HG03342 (cell line): ENCODE measurements around the gene SART3.
"Not testable (repeated sequence)": the region's sequence is repeated elsewhere in the genome, so short reads cannot be mapped to it uniquely, and the experiment has no call there.

Source experiments
- ATAC-seq: cut with Tn5 transposase; IDR thresholded peaks from one replicate; pipeline ENCODE4 v1.9.1; 2021; ENCODE audit warnings: mild to moderate bottlenecking, moderate library complexity; ENCODE audit not compliant: unreplicated experiment

SART3 gene

DNA sequence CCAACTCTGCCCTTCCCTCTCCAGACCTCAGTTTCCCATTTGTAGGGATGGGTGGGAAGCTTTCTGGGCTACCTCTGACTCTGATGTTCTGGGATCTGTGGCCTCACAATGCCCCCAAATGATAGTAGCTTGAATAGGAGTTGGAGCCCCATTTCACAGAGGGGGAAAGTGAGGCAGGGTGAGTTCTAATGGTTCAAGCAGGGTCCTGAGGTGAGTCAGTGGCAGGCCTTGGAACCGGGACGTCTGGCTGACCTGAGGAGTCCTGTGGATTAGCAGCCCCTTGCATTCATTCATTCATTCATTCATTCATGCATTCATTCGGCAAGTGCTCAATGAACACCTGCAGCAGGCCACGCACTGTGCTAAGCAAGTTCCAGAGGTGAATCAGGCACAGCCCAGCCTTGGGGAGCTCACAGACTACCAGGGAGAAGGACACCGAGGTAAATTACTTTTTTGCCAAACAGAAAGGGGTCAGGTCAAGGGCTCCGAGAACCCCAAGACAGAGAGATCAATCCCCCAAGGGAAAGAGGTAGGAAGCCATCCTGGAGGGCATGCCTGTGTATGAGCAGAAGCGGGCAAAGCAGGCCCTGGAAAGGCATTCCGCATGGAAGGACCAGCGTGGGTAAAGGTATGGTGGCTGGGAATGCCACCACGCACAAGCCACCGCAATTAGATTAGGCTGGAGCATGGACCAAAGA lies 37.7 kb upstream of the SART3 start:
- ATAC-seq: no peak

- no peak for ATAC-seq
Measured at GRCh38 chr12:108597559-108598471, 36.8 kb upstream of the SART3 start, which contains the start of gene TMEM119. TSS of gene TMEM119 (minus strand) at chr12:108598084. CDS start at chr12:108592383, 5,701 bp downstream.

- no peak for ATAC-seq
Measured at GRCh38 chr12:108596854-108597558, 36.0 kb upstream of the SART3 start.

DNA sequence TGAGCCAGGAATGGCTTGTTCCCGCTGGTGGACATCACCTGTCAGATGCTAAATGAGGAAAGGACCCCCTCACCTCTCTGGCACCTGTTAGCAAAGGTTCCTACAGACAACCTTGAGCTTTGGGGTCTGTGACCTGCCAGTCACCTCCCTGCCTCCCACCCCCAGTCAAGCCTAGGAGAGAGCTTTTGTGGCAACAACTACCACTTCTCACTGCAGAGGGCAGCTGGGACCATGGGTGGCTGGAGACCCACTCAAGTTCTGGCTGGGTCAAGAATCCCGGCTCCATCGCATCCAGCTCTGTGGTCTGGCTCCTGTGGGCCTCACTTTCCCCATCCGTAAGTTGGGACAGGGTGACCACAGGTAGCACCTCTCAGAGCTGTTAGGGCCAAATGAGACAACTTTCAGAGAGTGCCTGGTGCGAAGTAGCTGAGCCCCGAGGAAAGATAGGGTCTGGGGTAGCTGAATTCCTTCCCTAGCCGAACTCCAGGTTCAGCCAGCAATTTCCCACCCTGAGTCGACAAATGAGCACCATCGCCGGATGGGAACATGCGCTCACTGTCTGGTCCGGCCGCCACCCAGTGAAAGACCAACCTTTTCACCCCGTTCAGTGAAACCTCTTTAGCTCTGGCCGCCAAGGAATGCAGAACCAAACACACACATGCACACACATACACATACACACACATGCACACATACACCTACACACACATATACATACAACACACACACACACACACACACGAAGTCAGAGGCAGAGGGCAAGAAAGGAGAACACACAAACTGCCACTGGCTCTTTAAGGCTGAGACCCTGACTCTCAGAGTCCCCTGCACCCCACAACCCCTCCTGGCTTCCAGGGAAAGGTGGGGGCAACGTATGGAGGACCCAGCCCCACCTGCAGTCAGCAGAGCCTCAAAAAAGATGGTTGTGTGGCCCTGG lies 35.0 kb upstream of the SART3 start:
- no peak for ATAC-seq

DNA sequence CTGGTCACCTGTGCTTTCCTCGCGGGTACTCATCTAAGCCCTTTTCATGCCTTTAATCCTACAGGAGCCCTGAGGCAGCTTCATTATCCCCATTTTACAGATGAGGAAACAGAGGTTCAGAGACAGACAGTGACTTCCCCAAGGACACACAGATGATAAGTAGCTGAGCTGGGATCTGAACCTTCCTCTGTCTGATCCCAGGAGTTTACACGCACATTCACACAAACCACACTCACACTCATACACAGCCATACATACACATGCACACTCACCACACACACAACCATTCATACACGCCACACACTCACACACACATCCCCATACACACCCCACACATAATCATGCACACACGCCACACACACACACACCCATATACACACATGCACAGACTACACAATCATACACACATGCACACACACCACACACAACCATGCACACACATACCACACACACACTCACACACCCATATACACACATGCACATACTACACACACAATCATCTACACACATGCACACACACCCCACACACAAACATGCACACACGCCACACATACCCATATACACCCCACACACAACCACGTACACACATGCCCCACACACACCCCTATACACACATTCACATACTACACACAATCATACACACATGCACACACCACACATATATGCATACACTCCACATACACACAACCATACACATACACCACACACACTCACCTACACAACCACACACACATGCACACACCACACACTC lies 34.2 kb upstream of the SART3 start:
- ATAC-seq: no peak

GRCh38 chr12:108594323-108594903 lies 33.4 kb upstream of the SART3 start:
- ATAC-seq: no peak

- ATAC-seq: no peak
Measured at GRCh38 chr12:108592033-108592909, 31.3 kb upstream of the SART3 start.

GRCh38 chr12:108591267-108591980 lies 30.5 kb upstream of the SART3 start:
- ATAC-seq: no peak

DNA sequence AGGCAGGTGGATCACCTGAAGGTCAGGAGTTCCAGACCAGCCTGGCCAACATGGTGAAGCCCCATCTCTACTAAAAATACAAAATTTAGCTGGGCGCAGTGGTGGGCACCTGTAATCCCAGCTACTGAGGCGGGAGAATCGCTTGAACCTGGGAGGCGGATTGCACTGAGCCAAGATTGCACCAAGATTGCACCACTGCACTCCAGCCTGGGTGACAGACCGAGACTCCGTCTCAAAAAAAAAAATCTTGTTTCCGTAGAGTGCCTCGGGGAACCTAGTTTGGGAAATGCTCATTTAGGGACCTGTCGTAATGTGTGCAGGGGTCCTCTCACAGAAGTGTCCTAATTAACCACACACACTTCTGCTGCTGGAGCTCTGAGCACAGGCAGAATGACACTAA lies 29.5 kb upstream of the SART3 start:
- not testable (repeated sequence) for ATAC-seq

DNA sequence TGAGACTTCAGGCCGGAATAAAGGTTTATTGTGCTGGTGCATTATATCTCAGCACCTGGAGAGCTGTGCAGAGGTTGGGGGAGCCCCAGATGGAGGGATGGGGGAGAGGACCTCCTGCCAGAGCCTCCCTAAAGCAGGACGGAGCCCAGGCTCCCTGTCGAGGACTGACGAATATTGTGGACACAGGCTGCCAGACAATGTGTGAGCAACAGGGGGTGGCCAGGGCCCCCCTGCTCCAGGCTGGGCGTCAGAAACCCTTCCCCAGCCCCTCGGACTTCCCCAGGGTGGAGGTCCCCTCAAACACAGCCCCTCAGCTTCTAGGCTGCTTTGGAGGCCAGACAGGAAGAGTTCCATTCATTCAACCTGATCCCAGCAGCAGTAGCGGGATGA lies 28.9 kb upstream of the SART3 start:
- no peak for ATAC-seq

- no peak for ATAC-seq
Measured at GRCh38 chr12:108589028-108589839, 28.3 kb upstream of the SART3 start.

DNA sequence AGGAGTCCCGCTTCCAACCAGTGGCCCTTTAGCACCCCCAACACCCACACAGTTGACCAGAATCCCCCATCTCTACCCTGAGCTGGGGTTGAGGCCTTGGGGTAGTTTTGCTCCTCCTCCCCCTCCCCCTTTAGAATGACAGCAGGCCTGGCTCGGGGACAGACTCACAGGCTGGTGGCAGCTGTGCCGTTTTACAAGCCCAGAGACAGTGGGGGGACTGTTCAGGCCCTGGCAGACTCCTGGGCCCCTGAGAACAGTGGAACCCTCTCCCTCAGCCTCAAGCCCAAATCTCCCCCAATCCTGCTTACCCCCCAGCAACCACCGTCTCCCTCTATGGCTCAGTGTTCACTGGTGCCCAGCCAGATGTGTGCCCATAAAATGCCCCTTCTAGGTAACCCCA lies 26.9 kb upstream of the SART3 start:
- ATAC-seq: no peak

- ATAC-seq: no peak
Measured at GRCh38 chr12:108586306-108586705, 25.3 kb upstream of the SART3 start.

DNA sequence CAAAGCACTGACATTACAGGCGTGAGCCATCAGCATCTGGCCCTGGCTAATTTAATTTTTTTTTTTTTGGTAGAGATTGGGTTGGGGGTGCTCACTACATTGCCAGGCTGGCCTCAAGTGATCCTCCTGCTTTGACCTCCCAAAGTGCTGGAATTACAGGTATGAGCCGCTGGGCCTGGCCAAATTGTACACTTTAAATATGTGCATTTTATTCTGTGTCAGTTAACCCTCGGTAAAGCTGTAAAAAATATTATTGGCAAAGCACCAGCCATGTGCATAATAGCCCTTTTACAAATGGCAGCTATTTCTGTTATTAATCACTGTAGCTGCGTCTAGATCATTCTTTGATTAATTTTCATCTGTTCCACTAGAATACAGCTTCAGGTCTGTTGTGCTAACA lies 24.9 kb upstream of the SART3 start:
- ATAC-seq: no peak

DNA sequence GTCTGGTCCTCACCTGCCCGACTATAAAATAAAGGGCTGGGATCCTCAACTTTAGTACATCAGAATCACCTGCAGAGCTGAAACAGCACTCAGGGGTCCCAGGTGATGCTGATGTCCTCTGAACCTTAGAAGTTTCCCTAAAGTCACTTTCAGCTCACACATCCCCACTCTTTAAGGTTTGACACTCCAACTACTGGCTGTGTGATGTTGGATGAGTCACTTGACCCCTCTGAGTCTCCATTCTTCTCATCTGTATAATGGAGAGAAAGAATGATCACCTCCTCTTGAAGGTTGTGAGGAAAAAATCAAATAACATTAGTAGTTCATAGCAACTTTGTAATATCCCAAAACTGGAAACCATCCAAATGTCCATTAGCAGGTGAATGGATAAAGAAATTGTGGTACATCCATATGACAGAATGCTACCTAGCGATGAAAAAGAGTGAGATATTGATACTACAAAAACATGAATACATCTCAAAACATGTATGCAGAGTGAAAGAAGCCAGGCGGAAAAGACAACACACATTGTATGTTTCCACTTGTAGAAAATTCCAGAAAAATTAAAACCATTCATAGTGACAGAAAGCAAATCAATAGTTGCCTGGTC lies 23.6 kb upstream of the SART3 start:
- ATAC-seq: no peak

DNA sequence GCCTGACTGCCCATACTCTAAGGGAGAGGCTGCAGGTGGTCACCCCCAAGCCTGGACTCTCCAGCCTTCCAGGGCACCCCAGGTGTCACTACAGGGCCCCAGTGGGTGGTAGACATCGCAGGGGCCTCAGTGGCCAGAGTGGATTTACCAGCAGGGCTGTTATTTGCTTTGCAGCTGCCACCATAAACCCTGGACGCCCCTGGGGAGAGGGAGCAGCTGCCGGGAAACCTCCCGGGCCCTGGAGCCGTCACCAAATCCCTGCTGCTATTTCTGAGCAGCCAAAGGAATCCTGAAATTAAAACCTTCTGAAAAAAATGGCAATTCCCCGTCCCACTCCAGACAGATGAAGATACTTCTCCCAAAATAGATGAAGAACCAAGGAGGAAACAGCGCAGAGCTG lies 23.0 kb upstream of the SART3 start:
- no peak for ATAC-seq
